Progenitor cell of endocrine pancreas (in vitro differentiated cells): ENCODE data around the gene PLK4. TPM values are rescaled to one million over a fixed set of nuclear protein-coding genes. Genes with fewer than 3 reads are reported as not detected.

Experiments used
- DNase-seq: peaks from one replicate; pipeline ENCODE4 v3.0.0; 2021; ENCODE audit warnings: low spot score; ENCODE audit not compliant: unreplicated experiment
- H3K27ac Mint-ChIP-seq: 2 replicates; pipeline ENCODE4 v1.8.0; 2021; ENCODE audit warnings: mild to moderate bottlenecking, moderate library complexity, mixed read lengths
- H3K27me3 Mint-ChIP-seq: 2 replicates; pipeline ENCODE4 v1.8.0; 2021; ENCODE audit warnings: mixed read lengths
- H3K36me3 Mint-ChIP-seq: 2 replicates; pipeline ENCODE4 v1.8.0; 2022; ENCODE audit warnings: mixed read lengths; ENCODE audit not compliant: insufficient read depth
- H3K4me1 Mint-ChIP-seq: 2 replicates; pipeline ENCODE4 v1.8.0; 2021; ENCODE audit warnings: low read depth, mixed read lengths
- H3K4me3 Mint-ChIP-seq: 2 replicates; pipeline ENCODE4 v1.8.0; 2021; ENCODE audit warnings: low read depth, mild to moderate bottlenecking, moderate library complexity, mixed read lengths
- H3K9me3 Mint-ChIP-seq: 2 replicates; pipeline ENCODE4 v1.8.0; 2021; ENCODE audit warnings: low read depth, mixed read lengths
- CTCF ChIP-seq: fragments of 200-600 bp; sonication (generic); IDR thresholded peaks from one replicate; pipeline ENCODE4 v1.5.0; 2021; ENCODE audit warnings: antibody characterized with exemption, mild to moderate bottlenecking; ENCODE audit not compliant: unreplicated experiment
- total RNA-seq: library from RNA; stranded (reverse); gene quantifications from 2 replicates; pipeline ENCODE4 v1.2.1, GENCODE V29; 2021

The PLK4 gene
- total RNA-seq, 1 donor from 2014 or later, result 21.7 TPM

GRCh38 chr4:127846061-127846460 is 34.6 kb upstream of the PLK4 start:
- DNase-seq, result no peak
- Mint-ChIP-seq H3K4me3 (no peak overlapping the region), H3K36me3 (peaks cover 24% of the 10 kb centered on the region), H3K9me3 (peaks cover 29% of the 10 kb centered on the region), H3K27ac (no peak overlapping the region), H3K27me3 (no peaks in the 10 kb centered on the region), H3K4me1 (peaks cover 2% of the 10 kb centered on the region)
- no peak for TF ChIP-seq CTCF

GRCh38 chr4:127846765-127847164 is 33.9 kb upstream of the PLK4 start:
- TF ChIP-seq CTCF, result no peak
- Mint-ChIP-seq H3K27me3 (no peaks in the 10 kb centered on the region), H3K36me3 (peaks cover 24% of the 10 kb centered on the region), H3K9me3 (peaks cover 33% of the 10 kb centered on the region), H3K27ac (no peak overlapping the region), H3K4me1 (peaks cover 2% of the 10 kb centered on the region), H3K4me3 (no peak overlapping the region)
- no peak for DNase-seq

- peaks cover 24% of the 10 kb centered on the region for H3K36me3 Mint-ChIP-seq
- no peak overlapping the region for H3K4me3 Mint-ChIP-seq
- peaks cover 2% of the 10 kb centered on the region for H3K4me1 Mint-ChIP-seq
- H3K27me3 Mint-ChIP-seq, result no peaks in the 10 kb centered on the region
- H3K9me3 Mint-ChIP-seq, result peaks cover 42% of the 10 kb centered on the region
- no peak for DNase-seq
- TF ChIP-seq CTCF, result no peak
- no peak overlapping the region for H3K27ac Mint-ChIP-seq
Measured at GRCh38 chr4:127849505-127850234, 31.0 kb upstream of the PLK4 start.

- Mint-ChIP-seq H3K27me3 (no peaks in the 10 kb centered on the region), H3K36me3 (peaks cover 21% of the 10 kb centered on the region), H3K27ac (no peak overlapping the region), H3K4me1 (peaks cover 3% of the 10 kb centered on the region), H3K4me3 (no peak overlapping the region), H3K9me3 (peaks cover 31% of the 10 kb centered on the region)
- no peak for TF ChIP-seq CTCF
- no peak for DNase-seq
Measured at GRCh38 chr4:127852661-127853060, 28.0 kb upstream of the PLK4 start.

GRCh38 chr4:127856196-127856812 is 24.4 kb upstream of the PLK4 start:
- Mint-ChIP-seq H3K9me3 (peaks cover 31% of the 10 kb centered on the region), H3K27me3 (no peaks in the 10 kb centered on the region), H3K4me3 (no peak overlapping the region), H3K27ac (no peak overlapping the region), H3K36me3 (peaks cover 18% of the 10 kb centered on the region), H3K4me1 (peaks cover 3% of the 10 kb centered on the region)
- TF ChIP-seq CTCF, result no peak
- no peak for DNase-seq
